A673 (cell line): ENCODE results near the gene CCL21.
"Not testable (repeated sequence)": the region's sequence is repeated elsewhere in the genome, so short reads cannot be mapped to it uniquely, and the experiment has no call there.

Experiments used
- CTCF ChIP-seq: fragments of 300-800, 200-600 bp; sonication (generic); conservative IDR thresholded peaks from 2 replicates; pipeline ENCODE4 v1.5.1; 2017; ENCODE audit warnings: low read depth, mild to moderate bottlenecking, antibody characterized with exemption, low read length, moderate library complexity, mixed read lengths
- EZH2 ChIP-seq: fragments of 200-600 bp; sonication (generic); IDR thresholded peaks from 2 replicates; pipeline ENCODE4 v1.6.1; 2017; ENCODE audit warnings: borderline replicate concordance, low read depth, mild to moderate bottlenecking, mixed read lengths, antibody characterized with exemption, low read length; ENCODE audit not compliant: poor library complexity, severe bottlenecking

- not testable (repeated sequence) for TF ChIP-seq CTCF, EZH2
Observed at GRCh38 chr9:34719769-34720025, 9.8 kb upstream of the CCL21 start.
